ENCODE data around the gene TRPM1. TPM values are rescaled to one million over a fixed set of nuclear protein-coding genes. Genes with fewer than 3 reads are reported as not detected.

TRPM1 gene
- total RNA-seq, 2 donors from 2014 or later: not detected

DNA sequence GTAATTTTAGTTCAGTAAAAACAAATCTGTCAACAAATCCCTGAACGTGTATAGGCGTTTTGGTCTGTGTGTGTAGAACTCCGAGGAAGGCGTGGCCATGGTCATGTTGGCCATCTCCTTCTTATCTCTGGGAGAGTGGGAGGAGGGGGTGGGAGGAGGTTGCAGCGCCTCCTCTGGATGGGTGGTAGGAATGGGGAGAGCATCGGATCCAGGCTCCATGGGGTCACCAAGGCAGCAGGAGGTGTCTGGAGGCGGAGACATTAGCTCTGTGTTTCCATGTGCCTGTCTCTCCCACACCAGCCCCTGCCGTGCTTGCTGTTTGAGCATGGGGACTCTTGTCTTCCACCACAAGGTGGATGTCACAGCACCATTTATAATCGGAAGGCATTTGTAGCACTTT, 34.5 kb upstream of the TRPM1 start:
- intact Hi-C loops (cut with DNase I): no loop called here
- no peak overlapping the region for H3K9ac ChIP-seq (ENCODE audit: low read depth in 2 of 2, low read length in 2 of 2)
- TF ChIP-seq, protein P1, sequence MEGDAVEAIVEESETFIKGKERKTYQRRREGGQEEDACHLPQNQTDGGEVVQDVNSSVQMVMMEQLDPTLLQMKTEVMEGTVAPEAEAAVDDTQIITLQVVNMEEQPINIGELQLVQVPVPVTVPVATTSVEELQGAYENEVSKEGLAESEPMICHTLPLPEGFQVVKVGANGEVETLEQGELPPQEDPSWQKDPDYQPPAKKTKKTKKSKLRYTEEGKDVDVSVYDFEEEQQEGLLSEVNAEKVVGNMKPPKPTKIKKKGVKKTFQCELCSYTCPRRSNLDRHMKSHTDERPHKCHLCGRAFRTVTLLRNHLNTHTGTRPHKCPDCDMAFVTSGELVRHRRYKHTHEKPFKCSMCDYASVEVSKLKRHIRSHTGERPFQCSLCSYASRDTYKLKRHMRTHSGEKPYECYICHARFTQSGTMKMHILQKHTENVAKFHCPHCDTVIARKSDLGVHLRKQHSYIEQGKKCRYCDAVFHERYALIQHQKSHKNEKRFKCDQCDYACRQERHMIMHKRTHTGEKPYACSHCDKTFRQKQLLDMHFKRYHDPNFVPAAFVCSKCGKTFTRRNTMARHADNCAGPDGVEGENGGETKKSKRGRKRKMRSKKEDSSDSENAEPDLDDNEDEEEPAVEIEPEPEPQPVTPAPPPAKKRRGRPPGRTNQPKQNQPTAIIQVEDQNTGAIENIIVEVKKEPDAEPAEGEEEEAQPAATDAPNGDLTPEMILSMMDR (IDR thresholded peaks at IDR 0.05): no peak

DNA sequence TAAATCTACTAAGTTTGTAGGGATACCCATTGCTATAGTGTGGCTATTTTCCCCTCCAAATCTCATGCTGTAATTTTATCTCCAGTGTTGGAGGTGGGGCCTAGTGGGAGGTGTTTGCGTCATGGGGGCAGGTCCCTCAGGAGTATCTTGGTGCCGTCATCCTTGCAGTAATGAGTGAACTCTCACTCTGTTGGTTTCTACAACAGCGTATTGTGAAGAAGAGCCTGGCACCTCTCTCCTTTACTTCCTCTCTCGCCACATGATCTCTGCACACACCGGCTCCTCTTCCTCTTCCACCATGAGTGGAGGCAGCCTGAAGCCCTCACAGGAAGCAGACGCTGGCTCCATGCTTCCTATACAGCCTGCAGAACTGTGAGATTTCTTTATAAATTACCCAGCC, 34.0 kb upstream of the TRPM1 start:
- intact Hi-C loops (cut with DNase I): no loop called here

More for the DNA sequence above, 34.5 kb upstream of the TRPM1 start:
- Histone ChIP-seq H3K4me3 (no peak overlapping the region), H3K36me3 (no peaks in the 10 kb centered on the region), H3K4me1 (no peaks in the 10 kb centered on the region), H3K9me3 (no peaks in the 10 kb centered on the region), H3K27me3 (no peaks in the 10 kb centered on the region), H3K27ac (no peak overlapping the region)
- DNase-seq: no peak

DNA sequence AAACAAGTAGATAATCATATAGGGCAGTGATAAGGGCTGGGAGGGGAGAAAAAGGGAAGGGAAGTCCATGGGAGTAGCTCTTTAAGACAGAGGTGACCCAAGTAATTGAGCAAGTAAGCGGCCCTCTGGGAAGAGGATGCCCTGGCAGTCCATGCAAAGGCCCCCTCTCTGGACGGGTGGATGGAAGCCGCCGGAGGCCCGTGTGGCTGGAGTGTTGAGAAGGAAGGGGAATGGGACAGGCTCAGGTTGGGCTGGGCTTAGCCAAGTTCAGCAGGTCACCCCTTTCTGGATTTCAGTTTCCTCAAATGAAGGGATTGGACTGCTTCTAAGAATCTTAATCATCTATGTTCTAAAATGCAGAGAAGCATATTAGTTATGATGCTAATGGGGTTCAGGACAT, 32.4 kb upstream of the TRPM1 start:
- Histone ChIP-seq H3K4me1 (no peaks in the 10 kb centered on the region), H3K9ac (ENCODE audit: low read depth in 2 of 2, low read length in 2 of 2) (no peak overlapping the region), H3K9me3 (no peaks in the 10 kb centered on the region), H3K36me3 (no peaks in the 10 kb centered on the region), H3K4me3 (no peak overlapping the region), H3K27ac (no peak overlapping the region), H3K27me3 (no peaks in the 10 kb centered on the region)
- no peak for DNase-seq
- intact Hi-C loops (cut with DNase I): no loop called here
- TF ChIP-seq, protein P1 (IDR thresholded peaks at IDR 0.05): no peak

More for the DNA sequence above, 34.0 kb upstream of the TRPM1 start:
- no peak overlapping the region for H3K27ac ChIP-seq
- no peak overlapping the region for H3K9ac ChIP-seq (ENCODE audit: low read depth in 2 of 2, low read length in 2 of 2)
- no peak for DNase-seq
- H3K4me3 ChIP-seq: no peak overlapping the region
- no peaks in the 10 kb centered on the region for H3K9me3 ChIP-seq
- H3K27me3 ChIP-seq: no peaks in the 10 kb centered on the region
- no peaks in the 10 kb centered on the region for H3K4me1 ChIP-seq
- H3K36me3 ChIP-seq: no peaks in the 10 kb centered on the region
- TF ChIP-seq, protein P1 (IDR thresholded peaks at IDR 0.05): no peak

DNA sequence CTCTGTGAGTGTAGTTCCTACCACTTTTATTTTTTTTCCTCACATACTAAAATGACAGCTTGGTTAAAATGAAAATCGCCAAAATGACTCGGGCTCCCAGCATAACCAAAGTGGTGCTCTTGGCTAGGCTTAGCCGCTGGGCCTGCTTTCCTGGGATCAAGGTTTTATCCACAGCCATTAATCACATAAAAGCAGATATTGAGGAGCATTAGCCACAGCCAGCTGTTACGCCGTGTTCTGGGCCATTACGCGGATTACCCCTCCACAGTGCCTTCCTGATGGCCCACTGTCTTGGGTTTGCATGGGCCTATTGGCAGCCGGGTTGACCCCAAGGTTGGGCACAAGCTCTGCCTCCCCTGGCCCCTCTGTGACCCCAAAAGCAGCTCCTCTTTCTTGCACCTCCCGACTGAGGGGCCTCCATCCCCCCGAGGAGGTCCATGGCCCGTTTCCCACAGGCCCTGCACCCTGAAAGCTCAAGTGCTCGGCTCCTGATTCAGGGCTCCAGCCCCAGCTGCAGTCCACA, 30.4 kb upstream of the TRPM1 start:
- Histone ChIP-seq H3K4me3 (no peak overlapping the region), H3K36me3 (no peaks in the 10 kb centered on the region), H3K9me3 (no peaks in the 10 kb centered on the region), H3K27ac (no peak overlapping the region), H3K4me1 (no peaks in the 10 kb centered on the region), H3K27me3 (no peaks in the 10 kb centered on the region), H3K9ac (ENCODE audit: low read depth in 2 of 2, low read length in 2 of 2) (no peak overlapping the region)
- no peak for DNase-seq
- intact Hi-C loops (cut with DNase I): no loop called here
- TF ChIP-seq, protein P1 (IDR thresholded peaks at IDR 0.05): no peak

DNA sequence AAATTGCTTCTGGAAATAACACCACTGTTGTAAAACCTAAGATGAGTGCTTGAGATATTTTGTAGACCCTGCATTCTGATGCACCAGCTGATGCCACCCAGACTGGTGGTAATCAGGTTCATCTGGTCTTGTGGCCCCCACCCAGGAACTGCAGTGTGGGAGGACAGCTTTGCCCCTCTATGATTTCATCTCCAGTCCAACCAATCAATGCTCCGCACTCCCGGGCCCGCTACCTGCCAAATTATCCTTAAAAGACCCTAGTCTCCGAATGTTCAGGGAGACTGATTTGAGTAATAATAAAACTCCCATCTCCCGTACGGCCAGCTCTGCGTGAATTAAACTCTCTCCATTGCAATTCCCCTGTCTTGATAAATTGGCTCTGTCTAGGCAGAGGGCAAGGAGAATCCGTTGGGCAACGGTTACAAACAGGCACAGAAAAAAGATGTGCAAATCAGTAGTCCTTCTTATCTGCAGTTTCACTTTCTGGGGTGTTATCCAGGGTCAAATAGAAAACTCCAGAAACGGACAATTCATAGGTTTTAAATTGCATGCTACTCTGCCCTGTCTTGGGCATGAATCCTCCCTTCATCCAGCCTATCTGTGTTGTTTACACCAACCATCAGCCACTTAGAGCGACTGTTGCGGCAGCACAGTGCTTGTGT, 29.2 kb upstream of the TRPM1 start:
- H3K9me3 ChIP-seq: no peaks in the 10 kb centered on the region
- DNase-seq: no peak
- H3K4me3 ChIP-seq: no peak overlapping the region
- no peaks in the 10 kb centered on the region for H3K36me3 ChIP-seq
- H3K27me3 ChIP-seq: no peaks in the 10 kb centered on the region
- H3K27ac ChIP-seq: no peak overlapping the region
- no peak overlapping the region for H3K9ac ChIP-seq (ENCODE audit: low read depth in 2 of 2, low read length in 2 of 2)
- no peaks in the 10 kb centered on the region for H3K4me1 ChIP-seq
- intact Hi-C loops (cut with DNase I): no loop called here
- TF ChIP-seq, protein P1 (IDR thresholded peaks at IDR 0.05): no peak
